GM12892 (cell line): ENCODE results near the gene EML4.

Experiments used
- POLR2A ChIP-seq: IDR thresholded peaks from 2 replicates; pipeline ENCODE4 v1.6.1; 2011; ENCODE audit warnings: low read depth, low read length, control low read depth
- POLR2AphosphoS5 ChIP-seq: IDR thresholded peaks from 2 replicates; pipeline ENCODE4 v1.6.1; 2011; ENCODE audit warnings: low read depth, low read length, control low read depth
- TAF1 ChIP-seq: IDR thresholded peaks from 2 replicates; pipeline ENCODE4 v1.6.1; 2011; ENCODE audit warnings: low read depth, mild to moderate bottlenecking, control low read depth, low read length, borderline replicate concordance

DNA sequence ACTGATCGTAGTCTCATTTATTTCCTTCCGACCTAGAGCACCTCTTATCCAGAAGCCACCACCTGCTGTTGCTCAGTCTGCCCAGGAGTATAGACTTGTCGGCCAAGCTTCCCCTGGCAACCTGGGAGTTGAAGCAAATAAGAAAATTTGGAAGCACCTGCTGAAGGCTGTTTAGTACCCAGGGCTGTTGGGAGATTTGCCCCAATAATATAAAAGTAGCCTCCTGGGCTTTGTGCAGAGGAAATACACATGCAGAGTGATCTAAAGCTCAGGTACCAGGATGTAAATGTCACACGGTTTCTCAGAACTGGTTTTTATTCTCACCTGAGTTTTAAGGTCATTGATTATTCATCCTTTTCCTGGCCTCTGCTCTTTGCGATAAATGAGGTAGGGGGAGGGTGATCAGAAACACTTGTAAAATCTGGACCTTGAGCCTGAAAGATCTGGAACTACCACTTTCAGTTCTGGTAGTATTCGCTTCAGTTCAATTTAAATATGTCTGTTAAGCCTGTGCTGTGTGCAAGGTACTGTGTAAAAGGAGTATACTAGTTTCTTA, 192.7 kb downstream of the EML4 start:
- no peak for TF ChIP-seq POLR2AphosphoS5
- TF ChIP-seq POLR2A = no peak
- TF ChIP-seq TAF1 = no peak
